Loucy (cell line): ENCODE measurements around the gene SLC17A3.

ENCODE experiments used
- EZH2phosphoT487 ChIP-seq: fragments of 200-600 bp; IDR thresholded peaks from 2 replicates; pipeline ENCODE4 v1.6.1; 2018; ENCODE audit warnings: antibody characterized with exemption, mild to moderate bottlenecking, moderate library complexity, borderline replicate concordance
- TF ChIP-seq, protein P1 (sequence below): fragments of 200-600 bp; sonication (generic); conservative IDR thresholded peaks from 2 replicates; pipeline ENCODE4 v1.5.1; 2014; ENCODE audit warnings: mild to moderate bottlenecking, antibody characterized with exemption, low read length

DNA sequence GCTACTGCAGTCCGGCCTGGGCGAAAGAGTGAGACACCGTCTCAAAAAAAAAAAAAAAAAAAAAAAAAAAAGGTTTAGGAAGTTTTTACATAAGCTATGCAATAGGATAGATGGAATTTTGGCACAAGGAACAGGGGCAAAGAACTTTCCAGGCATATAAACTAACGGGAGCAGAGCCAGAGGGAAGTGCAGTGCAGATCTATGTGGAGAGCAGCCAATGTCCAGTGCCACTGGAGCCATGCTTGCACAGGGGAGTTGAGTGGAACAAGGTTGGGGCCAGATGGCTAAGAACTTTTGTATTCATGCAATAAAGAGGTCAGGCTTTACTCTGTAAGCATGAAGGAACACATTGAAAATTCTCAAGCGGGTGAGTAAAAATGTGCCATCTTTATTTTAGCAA lies 45.6 kb upstream of the SLC17A3 start:
- TF ChIP-seq EZH2phosphoT487, result no peak
- TF ChIP-seq, protein P1, sequence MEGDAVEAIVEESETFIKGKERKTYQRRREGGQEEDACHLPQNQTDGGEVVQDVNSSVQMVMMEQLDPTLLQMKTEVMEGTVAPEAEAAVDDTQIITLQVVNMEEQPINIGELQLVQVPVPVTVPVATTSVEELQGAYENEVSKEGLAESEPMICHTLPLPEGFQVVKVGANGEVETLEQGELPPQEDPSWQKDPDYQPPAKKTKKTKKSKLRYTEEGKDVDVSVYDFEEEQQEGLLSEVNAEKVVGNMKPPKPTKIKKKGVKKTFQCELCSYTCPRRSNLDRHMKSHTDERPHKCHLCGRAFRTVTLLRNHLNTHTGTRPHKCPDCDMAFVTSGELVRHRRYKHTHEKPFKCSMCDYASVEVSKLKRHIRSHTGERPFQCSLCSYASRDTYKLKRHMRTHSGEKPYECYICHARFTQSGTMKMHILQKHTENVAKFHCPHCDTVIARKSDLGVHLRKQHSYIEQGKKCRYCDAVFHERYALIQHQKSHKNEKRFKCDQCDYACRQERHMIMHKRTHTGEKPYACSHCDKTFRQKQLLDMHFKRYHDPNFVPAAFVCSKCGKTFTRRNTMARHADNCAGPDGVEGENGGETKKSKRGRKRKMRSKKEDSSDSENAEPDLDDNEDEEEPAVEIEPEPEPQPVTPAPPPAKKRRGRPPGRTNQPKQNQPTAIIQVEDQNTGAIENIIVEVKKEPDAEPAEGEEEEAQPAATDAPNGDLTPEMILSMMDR, result no peak
